Measurements from ENCODE around the gene FATE1. TPM values are rescaled to one million over a fixed set of nuclear protein-coding genes. Genes with fewer than 3 reads are reported as not detected.

Gene FATE1
- not detected in 2 replicates for total RNA-seq

DNA sequence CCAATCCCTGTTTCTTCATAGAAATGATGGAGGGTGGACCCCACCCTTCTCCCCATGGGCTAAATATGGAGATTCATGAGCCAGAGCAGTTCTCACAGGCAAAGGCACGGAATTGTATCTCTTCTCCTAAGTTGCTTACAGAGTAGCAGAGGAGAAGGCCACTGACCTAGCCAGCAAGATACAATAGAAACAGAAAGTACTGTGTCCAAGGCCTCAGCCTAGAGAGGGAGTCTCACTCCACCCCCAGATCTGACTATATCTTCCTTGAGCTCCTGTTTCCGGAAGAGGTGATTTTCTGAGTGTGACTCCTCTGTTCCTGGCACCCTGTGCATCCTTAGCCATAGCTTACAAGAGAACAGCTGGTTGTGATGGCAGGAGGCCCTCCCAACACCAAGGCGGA, at the start of gene FATE1:
TSS of gene FATE1 (plus strand) at position 284 of the 400 bp plus-strand sequence. CDS start at position 369, 85 bp downstream.

DNA sequence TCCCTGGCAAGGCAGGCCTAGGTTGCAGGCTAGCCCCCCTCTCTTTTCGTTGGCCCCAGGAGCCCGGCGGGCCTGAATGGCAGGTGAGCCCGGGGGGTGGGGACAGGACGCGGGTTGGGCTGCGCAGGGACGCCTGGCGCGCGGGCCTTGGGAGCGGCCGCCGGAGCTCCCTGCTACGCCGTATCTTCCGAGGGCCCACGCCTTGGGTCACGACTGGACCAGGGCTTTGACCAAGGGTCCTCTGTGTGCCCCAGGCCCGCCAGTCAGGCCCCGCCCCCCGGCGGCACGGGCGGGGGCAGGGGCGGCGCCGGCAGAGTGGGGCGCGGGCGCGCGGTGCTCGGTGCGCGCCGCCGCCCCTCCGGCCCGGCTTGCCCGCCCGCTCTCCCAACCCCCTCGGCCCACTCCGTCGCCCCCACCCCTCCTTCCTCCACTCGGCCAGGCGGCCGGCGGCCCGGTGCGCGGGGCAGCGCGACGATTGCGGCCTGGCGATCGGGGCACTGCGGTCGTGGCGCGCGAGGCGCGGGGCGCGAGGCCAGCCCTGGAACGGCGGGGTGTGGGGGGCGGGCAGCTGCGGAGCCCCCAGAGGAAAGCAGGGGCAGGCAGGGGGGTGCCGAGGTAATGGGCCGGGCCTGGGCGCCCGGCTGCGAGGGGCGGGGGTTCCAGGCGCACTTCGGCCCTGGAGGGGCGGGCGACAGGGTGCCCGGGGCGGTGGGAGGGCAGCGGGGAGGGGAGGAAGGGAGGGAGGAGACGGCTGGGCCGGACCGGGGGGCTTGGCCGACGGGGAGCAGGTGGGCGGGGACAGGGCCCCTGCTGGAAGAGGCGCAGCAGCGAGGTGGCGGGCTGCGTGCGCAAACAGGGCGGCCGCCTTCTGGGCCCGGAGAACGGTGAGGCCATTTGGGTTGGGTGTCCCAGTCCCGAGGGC, 20.9 kb upstream of the FATE1 start, which contains the start of gene PRRG3:
TSS of gene PRRG3 (plus strand) at position 798 of the 922 bp plus-strand sequence. CDS start 3,357 bp downstream, outside the sequence.

DNA sequence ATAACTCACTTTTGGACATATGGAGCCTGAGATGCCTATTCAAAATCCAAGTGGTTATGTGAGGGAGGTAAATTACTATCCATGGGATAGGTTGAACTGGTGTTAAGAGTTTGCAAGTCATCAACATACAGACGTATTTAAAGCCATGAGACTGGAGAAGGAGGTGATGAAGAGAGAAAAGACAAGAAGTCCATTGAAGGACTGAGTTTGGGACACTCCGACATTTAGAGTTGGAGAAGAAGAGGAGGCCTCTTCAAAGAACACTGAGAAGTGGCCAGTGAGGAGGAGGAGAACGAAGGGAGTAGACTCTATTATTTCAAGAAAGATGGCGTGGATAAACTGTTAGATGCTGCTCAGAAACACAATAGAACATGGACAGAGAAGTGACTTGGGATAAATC, 18.6 kb downstream of the FATE1 start, which contains the start of gene CNGA2:
TSS of gene CNGA2 (plus strand) at position 301 of the 400 bp plus-strand sequence. CDS start 3,738 bp downstream, outside the sequence.

Other genes with a start within 250 kb of the FATE1 start
- gene PASD1, start 152.4 kb upstream of the FATE1 start, total RNA-seq = not detected in 2 replicates
- 2.2 and 2.4 TPM in 2 replicates for gene PRRG3, start 20.6 kb upstream of the FATE1 start, total RNA-seq
- gene CNGA2, start 18.7 kb downstream of the FATE1 start, total RNA-seq = not detected in 2 replicates
- gene MAGEA4, start 196.9 kb downstream of the FATE1 start, total RNA-seq = not detected in 2 replicates

Measured in hair follicle dermal papilla cell (primary cell).